Epithelial cell of prostate (primary cell): ENCODE results near the gene KRTAP4-4.
"Not testable (repeated sequence)": the region's sequence is repeated elsewhere in the genome, so short reads cannot be mapped to it uniquely, and the experiment has no call there.

Experiments used
- DNase-seq: peaks from one replicate; pipeline ENCODE4 v3.0.0-alpha.2; 2011; ENCODE audit warnings: low read depth, low spot score
- H3K27ac ChIP-seq: fragments of 450-650 bp; 2 replicates; pipeline ENCODE4 v1.5.1; 2017; ENCODE audit warnings: mild to moderate bottlenecking

KRTAP4-4 gene

GRCh38 chr17:41149652-41149985 is 10.9 kb downstream of the KRTAP4-4 start, which contains the start of gene KRTAP4-5:
Gene KRTAP4-5, minus strand, starts transcription at chr17:41149825. Its CDS starts 58 bp downstream, at chr17:41149767.
- H3K27ac ChIP-seq = no peak within 1 kb of the TSS
- DNase-seq = no peak

- not testable (repeated sequence) for DNase-seq, H3K27ac ChIP-seq
These were observed 11.4 kb downstream of the KRTAP4-4 start for GRCh38 chr17:41148971-41149651.

- no peak for DNase-seq
- no peak overlapping the region for H3K27ac ChIP-seq
These were observed 12.9 kb downstream of the KRTAP4-4 start for GRCh38 chr17:41147531-41148204.

DNA sequence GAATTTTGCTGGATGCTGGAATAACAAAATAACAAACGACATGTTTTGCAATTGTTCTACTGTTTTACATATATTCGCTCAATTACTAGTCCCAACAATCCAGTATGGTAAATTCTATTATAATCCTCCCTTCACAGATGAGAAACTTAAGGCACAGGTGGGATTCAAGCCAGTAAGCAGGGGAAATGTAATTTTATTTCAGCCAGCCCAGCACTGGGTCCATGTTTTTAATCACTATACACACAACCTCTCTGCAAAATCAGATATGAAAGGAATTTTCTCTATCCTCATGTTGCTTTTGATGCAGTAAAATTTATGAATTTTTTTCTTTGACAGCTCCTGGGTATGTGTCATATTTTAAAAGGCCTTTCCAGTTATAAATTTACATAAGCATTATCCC is 15.3 kb downstream of the KRTAP4-4 start:
- H3K27ac ChIP-seq = no peak overlapping the region
- DNase-seq = no peak

GRCh38 chr17:41144846-41145245 is 15.7 kb downstream of the KRTAP4-4 start:
- no peak overlapping the region for H3K27ac ChIP-seq
- DNase-seq = no peak

GRCh38 chr17:41141361-41141760 is 19.2 kb downstream of the KRTAP4-4 start:
- H3K27ac ChIP-seq = peak overlapping the region; percentile 55

DNA sequence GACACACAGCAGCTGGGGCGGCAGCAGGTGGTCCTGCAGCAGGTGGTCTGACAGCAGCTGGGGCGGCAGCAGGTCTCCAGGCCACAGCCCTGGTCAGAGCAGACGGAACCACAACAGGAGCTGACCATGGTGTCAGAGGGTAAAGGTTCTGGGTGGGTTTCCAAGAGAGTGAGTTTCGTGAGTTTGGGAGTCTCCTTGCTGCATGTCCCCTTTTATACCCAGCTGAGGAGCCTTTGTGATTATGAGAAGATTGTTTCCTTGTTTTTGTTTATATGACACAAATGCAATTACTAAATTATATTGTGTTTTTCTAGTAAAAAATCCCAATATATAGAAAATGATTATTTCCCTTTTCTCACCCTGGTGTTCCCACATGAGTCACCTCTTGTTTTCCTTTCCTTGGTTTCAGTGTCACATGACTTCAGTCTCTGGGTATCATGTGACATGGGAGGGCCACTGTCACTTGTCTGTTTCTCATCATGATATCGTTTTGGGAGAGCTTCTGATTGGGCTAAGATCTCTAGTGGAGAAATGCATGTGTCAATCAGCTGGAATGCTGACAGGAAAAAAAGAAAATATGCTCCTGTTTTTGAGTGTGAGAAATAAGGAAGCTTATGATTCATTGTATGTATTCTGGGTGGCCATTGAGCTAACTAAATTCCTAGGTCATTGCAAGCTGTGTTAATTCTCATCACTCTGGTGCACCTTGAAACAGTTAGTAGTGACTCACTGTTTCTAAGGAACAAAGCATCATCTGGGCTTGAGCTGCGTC is 20.0 kb downstream of the KRTAP4-4 start, which contains the start of gene KRTAP4-6:
Gene KRTAP4-6 (minus strand): TSS at position 185 of the 772 bp plus-strand sequence. CDS start 57 bp downstream, at position 128.
- peak; percentile 95 for DNase-seq
- peak within 1 kb of the TSS; percentile 55 for H3K27ac ChIP-seq

More at GRCh38 chr17:41141361-41141760, 19.2 kb downstream of the KRTAP4-4 start:
- DNase-seq = no peak

DNA sequence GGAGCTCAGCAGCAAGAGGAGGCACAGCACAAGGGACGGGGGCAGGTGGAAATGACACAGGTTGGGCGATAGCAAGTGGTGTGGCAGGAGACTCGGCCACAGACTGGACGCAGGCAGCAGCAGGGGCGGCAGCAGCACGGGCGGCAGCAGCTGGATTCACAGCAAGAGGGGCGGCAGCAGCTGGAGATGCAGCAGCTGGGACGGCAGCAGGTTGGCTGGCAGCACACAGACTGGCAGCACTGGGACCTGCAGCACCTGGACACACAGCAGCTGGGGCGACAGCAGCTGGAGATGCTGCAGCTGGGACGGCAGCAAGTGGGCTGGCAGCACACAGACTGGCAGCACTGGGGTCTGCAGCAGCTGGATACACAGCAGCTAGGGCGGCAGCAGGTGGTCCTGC is 20.7 kb downstream of the KRTAP4-4 start:
- DNase-seq = not testable (repeated sequence)
- H3K27ac ChIP-seq = peak overlapping the region; percentile 55

DNA sequence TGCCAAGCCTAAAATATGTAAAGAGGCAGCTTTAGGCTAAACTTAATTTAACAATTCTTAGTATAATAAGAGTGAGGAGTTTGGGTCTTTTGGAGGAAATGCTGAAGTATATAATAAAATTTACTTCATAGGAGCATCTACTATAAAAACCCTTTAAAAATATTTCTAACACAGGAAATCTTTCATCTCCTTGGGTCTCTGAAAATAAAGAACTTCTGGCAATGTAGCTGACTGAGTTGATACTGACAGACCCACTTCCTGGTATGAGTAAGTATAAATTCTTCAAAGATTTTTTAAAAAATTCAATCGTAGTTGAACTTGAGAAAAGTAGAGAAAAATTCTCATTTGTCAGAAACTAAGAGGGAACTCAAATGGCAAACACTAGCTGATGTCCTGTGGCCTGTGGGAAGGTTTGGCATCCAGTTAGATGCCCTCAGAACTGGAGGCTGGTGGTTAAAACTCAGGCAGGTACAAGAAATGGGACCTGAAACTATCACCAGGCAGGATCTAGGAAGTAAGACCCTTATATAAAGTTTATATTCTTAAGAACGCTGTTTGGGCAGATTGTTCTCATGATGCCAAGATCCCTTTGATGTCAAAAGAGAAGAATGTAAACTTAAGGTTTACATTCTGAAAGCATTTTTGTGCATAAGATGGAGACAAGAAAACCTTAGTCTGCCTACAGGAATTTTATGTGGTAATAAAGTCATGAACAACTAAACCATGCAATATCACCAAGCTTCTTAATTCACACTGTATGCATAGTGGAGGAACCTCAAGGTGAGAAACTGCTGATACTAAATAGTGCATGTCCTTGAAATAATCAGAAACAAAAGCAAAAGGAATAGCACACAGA is 26.4 kb downstream of the KRTAP4-4 start:
- DNase-seq = no peak
- no peak overlapping the region for H3K27ac ChIP-seq

DNA sequence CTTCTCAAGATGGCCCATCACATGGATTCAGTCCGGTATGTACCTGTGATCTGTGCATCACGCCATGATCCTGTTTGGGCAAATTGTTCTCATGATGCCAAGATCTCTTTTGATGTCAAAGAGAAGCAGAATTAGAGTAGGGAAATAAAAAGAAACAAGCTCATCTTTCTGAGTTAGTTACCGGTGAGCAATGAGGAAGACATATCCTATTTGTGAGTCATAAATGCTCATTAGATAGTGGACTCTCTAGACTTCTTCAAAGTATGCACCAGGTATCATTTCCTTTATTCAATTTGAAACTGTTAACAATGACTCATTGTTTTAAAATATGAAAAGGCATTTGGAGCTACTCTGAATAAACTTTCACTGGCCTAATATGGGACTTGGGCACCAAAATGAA is 28.6 kb downstream of the KRTAP4-4 start:
- DNase-seq = peak; percentile 67
- peak overlapping the region; percentile 69 for H3K27ac ChIP-seq

- H3K27ac ChIP-seq = no peak overlapping the region
- no peak for DNase-seq
These were observed 33.2 kb downstream of the KRTAP4-4 start for GRCh38 chr17:41127371-41127770.

DNA sequence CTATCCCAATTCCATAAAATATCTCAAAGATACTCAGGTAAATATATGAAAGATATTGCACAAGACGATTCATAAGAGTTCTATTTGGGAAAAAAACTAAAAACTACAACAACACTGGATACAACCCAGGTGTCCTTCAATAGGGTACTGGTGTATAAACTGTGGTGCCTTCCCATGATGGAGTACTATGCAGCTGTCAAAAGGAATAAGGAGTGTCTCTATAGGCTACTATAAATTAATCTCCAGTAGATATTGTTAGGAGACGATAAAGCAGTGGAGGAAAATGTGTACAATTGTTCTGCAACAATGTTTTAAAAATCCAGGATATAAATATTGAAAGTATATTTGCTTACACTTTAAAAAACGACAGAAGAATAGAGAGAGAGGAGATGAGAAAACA is 34.1 kb downstream of the KRTAP4-4 start:
- no peak for DNase-seq
- no peak overlapping the region for H3K27ac ChIP-seq

- H3K27ac ChIP-seq = no peak overlapping the region
- DNase-seq = no peak
These were observed 35.5 kb downstream of the KRTAP4-4 start for GRCh38 chr17:41125064-41125463.

DNA sequence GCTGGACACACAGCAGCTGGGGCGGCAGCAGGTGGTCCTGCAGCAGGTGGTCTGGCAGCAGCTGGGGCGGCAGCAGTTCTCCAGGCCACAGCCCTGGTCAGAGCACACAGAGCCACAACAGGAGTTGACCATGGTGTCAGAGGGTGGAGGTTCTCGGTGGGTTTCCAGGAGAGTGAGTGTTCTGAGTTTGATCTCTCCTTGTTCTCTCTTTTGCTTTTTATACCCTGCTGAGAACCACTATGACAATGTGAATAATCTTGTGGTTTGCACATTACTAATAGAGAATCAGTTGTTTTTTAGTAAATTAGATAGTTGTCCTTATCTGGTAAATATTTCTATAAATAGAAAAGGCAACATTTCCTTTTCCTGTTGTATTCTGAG is 36.6 kb downstream of the KRTAP4-4 start, which contains the start of gene KRTAP4-12:
Gene KRTAP4-12 (minus strand): TSS at position 192 of the 381 bp plus-strand sequence. CDS start 60 bp downstream, at position 132.
- not testable (repeated sequence) for H3K27ac ChIP-seq, DNase-seq

GRCh38 chr17:41123292-41123990 is 37.1 kb downstream of the KRTAP4-4 start:
- H3K27ac ChIP-seq, DNase-seq: not testable (repeated sequence)

GRCh38 chr17:41121742-41122141 is 38.8 kb downstream of the KRTAP4-4 start:
- H3K27ac ChIP-seq = no peak overlapping the region
- no peak for DNase-seq

DNA sequence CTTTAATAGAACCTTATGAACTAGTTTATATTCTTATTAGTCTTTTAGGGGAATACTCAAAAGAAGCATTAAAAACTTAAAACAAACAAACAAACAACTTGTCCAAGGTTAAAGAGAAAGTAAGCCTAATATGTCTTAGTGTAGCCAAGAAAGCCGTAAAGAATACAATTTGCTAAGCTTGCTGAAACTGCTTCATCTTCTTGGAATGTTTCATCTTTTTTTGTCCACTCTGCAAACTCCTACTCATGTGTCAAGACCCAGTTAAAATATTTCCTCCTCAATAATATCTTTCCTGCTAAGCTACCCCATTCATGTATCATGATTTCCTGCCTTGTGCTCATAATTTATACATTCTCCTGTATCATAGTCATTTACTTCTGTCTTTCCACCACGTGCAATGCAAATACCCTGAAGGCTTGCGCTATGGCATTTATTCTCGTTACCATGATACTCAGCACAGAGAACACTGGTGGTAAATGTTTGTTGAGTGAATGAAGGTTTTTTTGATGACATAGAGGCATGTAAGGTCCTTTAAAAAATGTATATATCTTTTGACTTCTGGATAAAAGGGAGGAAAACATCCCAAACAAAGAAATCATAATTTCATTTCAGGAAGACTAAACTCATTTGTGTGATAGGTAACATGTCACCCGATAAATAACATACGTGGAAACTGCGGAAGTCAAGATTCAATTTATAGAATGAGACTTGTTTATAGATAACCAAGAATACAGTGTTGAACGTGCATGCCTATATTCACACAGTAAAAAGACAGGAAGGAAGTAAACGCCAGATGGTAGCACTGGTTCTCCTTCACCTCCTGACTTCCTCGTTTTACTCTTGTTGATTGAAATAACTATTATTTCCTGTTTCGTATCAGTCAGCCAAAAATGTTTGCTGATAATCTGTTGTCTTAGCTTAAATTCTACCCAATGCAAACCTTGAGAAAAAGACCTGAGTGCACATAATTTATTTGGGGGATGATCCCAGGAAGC is 40.6 kb downstream of the KRTAP4-4 start:
- not testable (repeated sequence) for DNase-seq, H3K27ac ChIP-seq

- no peak for DNase-seq
- no peak overlapping the region for H3K27ac ChIP-seq
These were observed 41.8 kb downstream of the KRTAP4-4 start for GRCh38 chr17:41118721-41119120.
